Measurements from ENCODE around the gene CEP76.

CEP76 gene

GRCh38 chr18:12750715-12751502, 48.4 kb upstream of the CEP76 start:
- no peaks in the 10 kb centered on the region for H3K79me2 ChIP-seq (ENCODE audit: insufficient read depth, low read length)
- peak overlapping the region; percentile 23 for H3K4me2 ChIP-seq (ENCODE audit: low read depth, low read length, poor library complexity, severe bottlenecking)
- no peaks in the 10 kb centered on the region for H4K20me1 ChIP-seq (ENCODE audit: low read depth, low read length)
- H3K36me3 ChIP-seq (ENCODE audit: low read length) = no peaks in the 10 kb centered on the region
- H3K27ac ChIP-seq (ENCODE audit: low read depth, low read length) = no peak overlapping the region
- H3K9me2 ChIP-seq (replicated peaks; ENCODE audit: insufficient read depth, low read length) = no peaks in the 10 kb centered on the region
- H3K27me3 ChIP-seq (ENCODE audit: low read length) = no peaks in the 10 kb centered on the region
- H3F3A ChIP-seq (ENCODE audit: insufficient read depth) = no peaks in the 10 kb centered on the region
- no peak overlapping the region for H2AFZ ChIP-seq (ENCODE audit: low read depth, low read length, severe bottlenecking)
- no peak for TF ChIP-seq EZH2phosphoT487 (conservative IDR thresholded peaks at IDR 0.05; ENCODE audit: low read length)
- no peak for TF ChIP-seq CTCF (IDR thresholded peaks at IDR 0.05; ENCODE audit: insufficient read depth, low read length, poor library complexity, severe bottlenecking)
- H3K4me3 ChIP-seq (ENCODE audit: insufficient read depth, low read length, poor library complexity, severe bottlenecking) = no peak overlapping the region
- no peak overlapping the region for H3K9ac ChIP-seq (ENCODE audit: low read length)
- H3K9me3 ChIP-seq (ENCODE audit: insufficient read depth, low read length) = no peaks in the 10 kb centered on the region

GRCh38 chr18:12750076-12750714, 47.7 kb upstream of the CEP76 start:
- no peaks in the 10 kb centered on the region for H4K20me1 ChIP-seq (ENCODE audit: low read depth, low read length)
- H3F3A ChIP-seq (ENCODE audit: insufficient read depth) = no peaks in the 10 kb centered on the region
- no peaks in the 10 kb centered on the region for H3K27me3 ChIP-seq (ENCODE audit: low read length)
- H3K36me3 ChIP-seq (ENCODE audit: low read length) = no peaks in the 10 kb centered on the region
- no peaks in the 10 kb centered on the region for H3K79me2 ChIP-seq (ENCODE audit: insufficient read depth, low read length)
- H3K9me3 ChIP-seq (ENCODE audit: insufficient read depth, low read length) = no peaks in the 10 kb centered on the region
- peak overlapping the region; percentile 23 for H3K4me2 ChIP-seq (ENCODE audit: low read depth, low read length, poor library complexity, severe bottlenecking)
- TF ChIP-seq EZH2phosphoT487 (conservative IDR thresholded peaks at IDR 0.05; ENCODE audit: low read length) (no peak), CTCF (IDR thresholded peaks at IDR 0.05; ENCODE audit: insufficient read depth, low read length, poor library complexity, severe bottlenecking) (no peak)
- H3K4me3 ChIP-seq (ENCODE audit: insufficient read depth, low read length, poor library complexity, severe bottlenecking) = no peak overlapping the region
- no peak overlapping the region for H3K9ac ChIP-seq (ENCODE audit: low read length)
- H2AFZ ChIP-seq (ENCODE audit: low read depth, low read length, severe bottlenecking) = no peak overlapping the region
- no peak overlapping the region for H3K27ac ChIP-seq (ENCODE audit: low read depth, low read length)
- H3K9me2 ChIP-seq (replicated peaks; ENCODE audit: insufficient read depth, low read length) = no peaks in the 10 kb centered on the region

- H3K27me3 ChIP-seq (ENCODE audit: low read length) = no peaks in the 10 kb centered on the region
- no peaks in the 10 kb centered on the region for H3K36me3 ChIP-seq (ENCODE audit: low read length)
- no peak overlapping the region for H3K27ac ChIP-seq (ENCODE audit: low read depth, low read length)
- TF ChIP-seq EZH2phosphoT487 (conservative IDR thresholded peaks at IDR 0.05; ENCODE audit: low read length) = no peak
- TF ChIP-seq CTCF (IDR thresholded peaks at IDR 0.05; ENCODE audit: insufficient read depth, low read length, poor library complexity, severe bottlenecking) = no peak
- no peaks in the 10 kb centered on the region for H3F3A ChIP-seq (ENCODE audit: insufficient read depth)
- no peak overlapping the region for H3K9ac ChIP-seq (ENCODE audit: low read length)
- no peaks in the 10 kb centered on the region for H3K9me2 ChIP-seq (replicated peaks; ENCODE audit: insufficient read depth, low read length)
- H3K4me2 ChIP-seq (ENCODE audit: low read depth, low read length, poor library complexity, severe bottlenecking) = no peak overlapping the region
- H2AFZ ChIP-seq (ENCODE audit: low read depth, low read length, severe bottlenecking) = no peak overlapping the region
- H3K79me2 ChIP-seq (ENCODE audit: insufficient read depth, low read length) = no peaks in the 10 kb centered on the region
- no peak overlapping the region for H3K4me3 ChIP-seq (ENCODE audit: insufficient read depth, low read length, poor library complexity, severe bottlenecking)
- H4K20me1 ChIP-seq (ENCODE audit: low read depth, low read length) = no peaks in the 10 kb centered on the region
- H3K9me3 ChIP-seq (ENCODE audit: insufficient read depth, low read length) = no peaks in the 10 kb centered on the region
These were observed 46.6 kb upstream of the CEP76 start for GRCh38 chr18:12749121-12749520.

Measured in SU-DHL-6 (cell line).